ENCODE results near the gene PCLAF. TPM values are rescaled to one million over a fixed set of nuclear protein-coding genes. Genes with fewer than 3 reads are reported as not detected.
A peak's percentile ranks its signal among the peaks of the same experiment; 100 is the strongest.

PCLAF gene
- total RNA-seq, 1 experiment from 2014 or later, result 97.8 TPM

GRCh38 chr15:64354688-64355344 lies 26.4 kb downstream of the PCLAF start:
- in situ Hi-C loops (cut with HindIII; ENCODE audit: low pct_unique_long_range_greater_than_20kb, low sequenced_read_pairs), result no loop called here

GRCh38 chr15:64351265-64351664 lies 30.0 kb downstream of the PCLAF start:
- ATAC-seq, result no peak
- POLR2A ChIA-PET, result no interaction called here

More at GRCh38 chr15:64354688-64355344, 26.4 kb downstream of the PCLAF start:
- ATAC-seq (no peak), DNase-seq (ENCODE audit: low read depth, low spot score) (no peak)
- Histone ChIP-seq H3K4me1 (ENCODE audit: control insufficient read depth, insufficient read depth, low read length) (peaks cover 9% of the 10 kb centered on the region), H3K27me3 (ENCODE audit: control insufficient read depth, insufficient read depth, low read length) (no peaks in the 10 kb centered on the region), H3K36me3 (ENCODE audit: control insufficient read depth, insufficient read depth, low read length) (no peaks in the 10 kb centered on the region), H3K27ac (ENCODE audit: low read length) (peak overlapping the region; percentile 86), H3K9me3 (ENCODE audit: control insufficient read depth, insufficient read depth, low read depth, low read length) (no peaks in the 10 kb centered on the region), H3K4me3 (ENCODE audit: low read depth in 2 of 2, low read length in 2 of 2) (peak overlapping the region; percentile 73 to 97)
- ChIA-PET POLR2A (interaction anchor here (0.6 kb wide), 1 partner anchor 36 kb away, joined by 5 read pairs; no protein-coding TSS in a partner anchor), CTCF (no interaction called here)
- intact Hi-C loops (cut with micrococcal nuclease; ENCODE audit: unreplicated experiment), result loop anchor here (5.0 kb wide), 1 partner anchor 143 kb away; no protein-coding TSS in a partner anchor
- TF ChIP-seq, protein P1, sequence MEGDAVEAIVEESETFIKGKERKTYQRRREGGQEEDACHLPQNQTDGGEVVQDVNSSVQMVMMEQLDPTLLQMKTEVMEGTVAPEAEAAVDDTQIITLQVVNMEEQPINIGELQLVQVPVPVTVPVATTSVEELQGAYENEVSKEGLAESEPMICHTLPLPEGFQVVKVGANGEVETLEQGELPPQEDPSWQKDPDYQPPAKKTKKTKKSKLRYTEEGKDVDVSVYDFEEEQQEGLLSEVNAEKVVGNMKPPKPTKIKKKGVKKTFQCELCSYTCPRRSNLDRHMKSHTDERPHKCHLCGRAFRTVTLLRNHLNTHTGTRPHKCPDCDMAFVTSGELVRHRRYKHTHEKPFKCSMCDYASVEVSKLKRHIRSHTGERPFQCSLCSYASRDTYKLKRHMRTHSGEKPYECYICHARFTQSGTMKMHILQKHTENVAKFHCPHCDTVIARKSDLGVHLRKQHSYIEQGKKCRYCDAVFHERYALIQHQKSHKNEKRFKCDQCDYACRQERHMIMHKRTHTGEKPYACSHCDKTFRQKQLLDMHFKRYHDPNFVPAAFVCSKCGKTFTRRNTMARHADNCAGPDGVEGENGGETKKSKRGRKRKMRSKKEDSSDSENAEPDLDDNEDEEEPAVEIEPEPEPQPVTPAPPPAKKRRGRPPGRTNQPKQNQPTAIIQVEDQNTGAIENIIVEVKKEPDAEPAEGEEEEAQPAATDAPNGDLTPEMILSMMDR (IDR thresholded peaks at IDR 0.05), result no peak
- TF ChIP-seq SIN3A (IDR thresholded peaks at IDR 0.05; ENCODE audit: borderline replicate concordance, insufficient read depth, low read depth, low read length), result no peak
- BruUV-seq (replicated peaks), result no TSS peak

More at GRCh38 chr15:64351265-64351664, 30.0 kb downstream of the PCLAF start:
- in situ Hi-C loops (cut with HindIII; ENCODE audit: low pct_unique_long_range_greater_than_20kb, low sequenced_read_pairs), result no loop called here
- no TSS peak for BruUV-seq (replicated peaks)
- no peak overlapping the region for H3K27ac ChIP-seq (ENCODE audit: low read length)
- H3K9me3 ChIP-seq (ENCODE audit: control insufficient read depth, insufficient read depth, low read depth, low read length), result no peaks in the 10 kb centered on the region
- intact Hi-C loops (cut with micrococcal nuclease; ENCODE audit: unreplicated experiment), result no loop called here
- no peaks in the 10 kb centered on the region for H3K27me3 ChIP-seq (ENCODE audit: control insufficient read depth, insufficient read depth, low read length)
- no peaks in the 10 kb centered on the region for H3K36me3 ChIP-seq (ENCODE audit: control insufficient read depth, insufficient read depth, low read length)
- no peak for DNase-seq (ENCODE audit: low read depth, low spot score)
- TF ChIP-seq SIN3A (IDR thresholded peaks at IDR 0.05; ENCODE audit: borderline replicate concordance, insufficient read depth, low read depth, low read length) (no peak), POLR2AphosphoS5 (IDR thresholded peaks at IDR 0.05; ENCODE audit: low read depth, low read length) (no peak), REST (IDR thresholded peaks at IDR 0.05; ENCODE audit: insufficient read depth in 1 of 2, low read depth in 2 of 2, low read length in 1 of 2) (no peak), TCF7L2 (IDR thresholded peaks at IDR 0.05; ENCODE audit: low read depth, low read length) (no peak)
- TF ChIP-seq, protein P1 (IDR thresholded peaks at IDR 0.05), result no peak
- H3K4me1 ChIP-seq (ENCODE audit: control insufficient read depth, insufficient read depth, low read length), result peaks cover 5% of the 10 kb centered on the region; the same call in 1 of the 2 replicates
- H3K4me3 ChIP-seq (ENCODE audit: low read depth in 2 of 2, low read length in 2 of 2), result no peak overlapping the region
- CTCF ChIA-PET, result no interaction called here

All from Panc1 (cell line).